HG02763 (cell line): ENCODE results near the gene IL17C.
"Not testable (repeated sequence)": the region's sequence is repeated elsewhere in the genome, so short reads cannot be mapped to it uniquely, and the experiment has no call there.

ENCODE experiments used
- ATAC-seq: cut with Tn5 transposase; IDR thresholded peaks from one replicate; pipeline ENCODE4 v1.9.1; 2021; ENCODE audit warnings: mild to moderate bottlenecking, moderate library complexity; ENCODE audit not compliant: unreplicated experiment

Gene IL17C

GRCh38 chr16:88656291-88656980 is 18.1 kb downstream of the IL17C start:
- ATAC-seq: no peak

- no peak for ATAC-seq
These were observed 19.0 kb downstream of the IL17C start for GRCh38 chr16:88657371-88657770.

- ATAC-seq: no peak
These were observed 20.3 kb downstream of the IL17C start for GRCh38 chr16:88658714-88659113.

GRCh38 chr16:88659160-88659559 is 20.8 kb downstream of the IL17C start:
- ATAC-seq: no peak

- no peak for ATAC-seq
These were observed 23.1 kb downstream of the IL17C start for GRCh38 chr16:88661468-88661867.

- ATAC-seq: no peak
These were observed 24.0 kb downstream of the IL17C start for GRCh38 chr16:88662222-88662842.

- ATAC-seq: peak; percentile 89
These were observed 24.7 kb downstream of the IL17C start, which contains the start of gene MVD for GRCh38 chr16:88662843-88663606. TSS of gene MVD (minus strand) at chr16:88663091. CDS start at chr16:88663080, 11 bp downstream.

- ATAC-seq: no peak
These were observed 26.8 kb downstream of the IL17C start for GRCh38 chr16:88665148-88665547.

GRCh38 chr16:88665570-88665969 is 27.2 kb downstream of the IL17C start:
- ATAC-seq: no peak

- no peak for ATAC-seq
These were observed 29.1 kb downstream of the IL17C start for GRCh38 chr16:88667461-88667860.

GRCh38 chr16:88669493-88669892 is 31.1 kb downstream of the IL17C start:
- ATAC-seq: not testable (repeated sequence)

- ATAC-seq: no peak
These were observed 31.6 kb downstream of the IL17C start for GRCh38 chr16:88669980-88670379.

GRCh38 chr16:88671806-88672205 is 33.4 kb downstream of the IL17C start:
- no peak for ATAC-seq

- no peak for ATAC-seq
These were observed 34.4 kb downstream of the IL17C start for GRCh38 chr16:88672776-88673175.

- no peak for ATAC-seq
These were observed 35.5 kb downstream of the IL17C start for GRCh38 chr16:88673716-88674379.

- no peak for ATAC-seq
These were observed 38.3 kb downstream of the IL17C start for GRCh38 chr16:88676502-88677242.

- no peak for ATAC-seq
These were observed 39.3 kb downstream of the IL17C start for GRCh38 chr16:88677721-88678120.

- ATAC-seq: no peak
These were observed 40.0 kb downstream of the IL17C start for GRCh38 chr16:88678224-88678979.

GRCh38 chr16:88680554-88681083 is 42.2 kb downstream of the IL17C start:
- no peak for ATAC-seq
